Measurements from ENCODE around the gene IL18. TPM values are rescaled to one million over a fixed set of nuclear protein-coding genes. Genes with fewer than 3 reads are reported as not detected.
"Not testable (repeated sequence)": the region's sequence is repeated elsewhere in the genome, so short reads cannot be mapped to it uniquely, and the experiment has no call there.

The IL18 gene
- total RNA-seq (2014; rRNA removed; shearing (Covaris generic)), result 32.4 and 68.3 TPM in 2 replicates

DNA sequence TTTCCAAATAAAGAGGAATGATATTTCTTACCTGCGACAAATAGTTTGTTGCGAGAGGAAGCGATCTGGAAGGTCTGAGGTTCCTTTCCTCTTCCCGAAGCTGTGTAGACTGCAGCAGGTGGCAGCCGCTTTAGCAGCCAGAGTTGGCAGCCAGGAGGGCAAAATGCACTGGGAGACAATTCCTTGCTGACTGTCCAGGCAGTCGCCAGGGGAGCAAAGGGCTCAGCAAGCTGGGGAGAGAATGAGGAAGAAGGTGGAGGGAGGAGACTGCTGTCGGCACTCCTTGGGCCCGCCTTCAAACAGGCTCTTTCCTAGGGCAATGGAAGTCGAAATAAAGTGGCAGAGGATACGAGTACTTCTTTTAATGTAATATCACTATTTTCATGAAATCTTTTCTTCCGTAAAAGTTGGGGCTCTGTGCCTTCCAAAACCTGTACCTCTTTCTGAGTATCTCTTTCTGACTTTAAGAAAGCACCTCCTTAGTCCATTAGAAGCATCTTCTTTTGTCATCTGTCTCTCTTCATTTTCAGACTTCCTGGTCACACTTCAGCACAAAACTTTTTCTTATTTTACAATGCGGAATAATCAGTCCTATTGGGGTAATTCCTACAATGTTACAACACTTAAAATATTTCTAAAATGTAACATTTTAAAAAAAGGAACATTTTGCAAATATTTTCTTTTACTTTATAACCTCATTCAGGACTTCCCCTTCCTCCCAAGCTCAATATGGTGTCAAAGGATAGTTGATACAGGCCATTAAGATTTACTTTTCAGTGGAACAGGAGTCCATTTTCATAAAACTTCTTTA, at the start of gene IL18:
Gene IL18 (minus strand): TSS at position 220 of the 811 bp plus-strand sequence. CDS start 9,041 bp downstream, outside the sequence.
- peak; percentile 68 for DNase-seq (ENCODE audit: low spot score)

GRCh38 chr11:112212710-112213109, 48.8 kb upstream of the IL18 start:
- no peak for DNase-seq (ENCODE audit: low spot score)

- no peak for DNase-seq (ENCODE audit: low spot score)
Measured at GRCh38 chr11:112212290-112212689, 48.4 kb upstream of the IL18 start.

GRCh38 chr11:112211536-112211935, 47.6 kb upstream of the IL18 start:
- no peak for DNase-seq (ENCODE audit: low spot score)

DNA sequence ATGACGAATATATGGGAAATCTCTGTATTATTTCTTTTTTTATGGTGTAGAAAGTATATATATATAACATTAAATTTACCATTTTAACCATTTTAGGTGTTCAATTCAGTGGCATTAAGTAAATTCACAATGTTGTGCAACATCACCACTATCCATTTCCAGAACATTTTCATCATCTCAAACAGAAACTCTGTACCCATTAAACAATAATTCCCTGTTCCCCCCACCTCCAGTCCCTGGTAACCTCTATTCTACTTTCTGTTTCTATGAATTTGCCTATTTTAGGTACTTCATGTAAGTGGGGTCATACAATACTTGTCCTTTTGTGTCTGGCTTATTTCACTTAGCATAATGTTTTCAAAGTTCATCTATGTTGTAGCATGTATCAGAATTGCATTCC, 47.0 kb upstream of the IL18 start:
- no peak for DNase-seq (ENCODE audit: low spot score)

DNA sequence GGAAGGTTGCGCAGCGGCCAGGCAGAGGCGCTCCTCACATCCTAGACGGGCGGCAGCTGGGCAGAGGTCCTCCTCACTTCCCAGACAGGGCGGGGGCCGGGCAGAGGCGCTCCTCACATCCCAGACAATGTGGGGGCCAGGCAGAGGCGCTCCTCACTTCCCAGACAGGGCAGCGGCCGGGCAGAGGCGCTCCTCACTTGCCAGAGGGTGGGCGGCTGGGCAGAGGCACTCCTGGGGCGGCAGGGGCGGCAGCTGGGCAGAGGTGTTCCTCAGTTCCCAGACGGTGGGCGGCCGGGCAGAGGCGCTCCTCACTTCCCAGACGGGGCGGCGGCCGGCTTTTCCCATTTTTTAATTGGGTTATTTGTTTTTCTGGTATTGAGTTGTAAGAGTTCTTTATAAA, 42.2 kb upstream of the IL18 start:
- no peak for DNase-seq (ENCODE audit: low spot score)

DNA sequence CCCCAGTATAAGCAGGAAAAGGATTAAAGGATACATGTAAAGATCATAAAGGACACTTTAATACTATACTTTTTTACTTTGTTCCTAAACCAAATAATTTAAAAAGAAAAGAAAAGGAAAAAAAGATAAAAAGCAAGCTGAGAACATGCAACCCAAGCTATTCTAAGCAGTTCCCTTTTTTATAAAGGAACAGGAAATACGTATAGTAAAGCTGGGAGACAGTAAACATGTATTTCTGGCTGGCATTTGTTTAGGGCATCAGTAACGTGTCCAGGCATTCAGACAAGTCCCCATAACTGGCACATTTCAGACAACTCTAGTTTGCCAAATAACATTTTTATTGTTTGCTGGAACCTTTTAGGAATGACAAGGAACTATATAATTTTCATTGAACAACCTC, 36.4 kb upstream of the IL18 start:
- DNase-seq (ENCODE audit: low spot score), result no peak

GRCh38 chr11:112199101-112199500, 35.2 kb upstream of the IL18 start:
- DNase-seq (ENCODE audit: low spot score), result not testable (repeated sequence)

GRCh38 chr11:112196519-112197087, 32.7 kb upstream of the IL18 start:
- no peak for DNase-seq (ENCODE audit: low spot score)

- DNase-seq (ENCODE audit: low spot score), result peak; percentile 15
Measured at GRCh38 chr11:112195951-112196351, 32.1 kb upstream of the IL18 start.

DNA sequence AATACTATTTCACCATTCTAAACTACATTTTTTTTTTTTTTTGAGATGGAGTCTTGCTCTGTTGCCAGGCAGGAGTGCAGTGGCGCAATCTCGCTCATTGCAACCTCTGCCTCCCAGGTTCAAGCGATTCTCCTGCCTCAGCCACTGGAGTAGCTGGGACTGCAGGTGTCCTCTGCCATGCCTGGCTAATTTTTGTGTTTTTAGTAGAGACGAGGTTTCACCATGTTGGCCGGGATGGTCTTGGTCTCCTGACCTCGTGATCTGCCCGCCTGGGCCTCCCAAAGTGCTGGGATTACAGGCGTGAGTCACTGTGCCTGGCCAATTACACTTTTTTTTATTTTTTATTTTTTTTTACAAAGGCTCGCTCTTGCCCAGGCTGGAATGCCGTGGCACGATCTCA, 31.2 kb upstream of the IL18 start:
- DNase-seq (ENCODE audit: low spot score), result not testable (repeated sequence)

GRCh38 chr11:112186304-112186703, 22.4 kb upstream of the IL18 start:
- no peak for DNase-seq (ENCODE audit: low spot score)

GRCh38 chr11:112185883-112186282, 22.0 kb upstream of the IL18 start:
- DNase-seq (ENCODE audit: low spot score), result no peak

GRCh38 chr11:112182867-112183266, 19.0 kb upstream of the IL18 start:
- no peak for DNase-seq (ENCODE audit: low spot score)

GRCh38 chr11:112179601-112180000, 15.7 kb upstream of the IL18 start:
- no peak for DNase-seq (ENCODE audit: low spot score)

DNA sequence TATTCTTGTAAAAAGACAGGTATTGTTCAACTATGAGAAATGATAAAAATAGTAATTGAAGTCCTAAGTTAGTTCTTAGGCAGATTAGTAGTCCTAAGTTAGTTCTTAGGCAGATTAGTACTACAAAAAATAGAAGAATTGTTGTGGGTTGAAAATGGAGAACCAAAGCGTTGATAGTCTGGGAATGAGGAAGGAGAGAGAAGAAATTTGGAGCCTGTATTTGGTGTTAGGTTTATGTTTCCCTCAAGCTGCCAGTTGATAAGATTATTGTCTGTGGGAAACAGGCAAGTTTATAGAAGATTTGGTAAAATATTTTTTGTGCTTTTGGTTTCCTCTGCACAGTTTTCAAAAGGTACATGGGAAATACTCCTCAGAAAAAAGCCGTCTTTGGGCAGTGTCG, 15.0 kb upstream of the IL18 start:
- DNase-seq (ENCODE audit: low spot score), result no peak

DNA sequence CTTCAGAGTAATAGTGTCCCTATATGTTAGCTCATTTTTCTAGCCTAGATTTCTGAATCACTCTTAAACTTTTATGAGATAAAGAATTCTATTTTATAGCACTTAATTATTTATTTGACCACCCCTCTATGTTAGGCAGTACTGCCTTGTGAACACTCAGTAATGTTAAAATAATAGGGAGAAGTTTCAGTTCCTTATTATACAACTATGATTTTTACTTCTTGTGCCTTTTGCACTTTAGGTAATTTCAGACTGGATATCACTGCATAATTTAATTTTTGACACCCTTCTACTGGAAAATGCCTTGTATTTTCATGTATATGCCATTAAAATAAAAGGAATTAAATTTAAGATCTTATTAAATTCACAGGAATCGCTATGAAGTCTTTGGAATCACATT, 14.5 kb upstream of the IL18 start:
- no peak for DNase-seq (ENCODE audit: low spot score)

GRCh38 chr11:112177589-112177988, 13.7 kb upstream of the IL18 start:
- no peak for DNase-seq (ENCODE audit: low spot score)

GRCh38 chr11:112176077-112176476, 12.2 kb upstream of the IL18 start:
- DNase-seq (ENCODE audit: low spot score), result no peak

DNA sequence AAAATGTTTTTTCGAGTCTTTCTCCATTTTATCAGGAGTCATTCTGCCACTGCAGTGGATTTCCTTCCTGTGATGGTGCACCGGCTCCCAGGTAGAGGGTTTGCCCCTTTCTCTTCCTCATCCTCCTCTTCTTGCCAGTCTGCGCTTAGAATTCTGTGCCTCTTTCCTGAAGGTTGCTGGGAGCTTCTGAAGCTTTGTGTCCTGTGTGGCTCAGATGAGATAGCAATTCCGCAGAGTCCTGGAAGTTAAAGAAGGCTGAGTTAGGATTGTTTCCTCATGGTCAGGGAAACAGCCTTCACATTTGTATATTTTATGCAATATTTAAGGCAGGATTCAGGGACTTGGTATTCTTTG, 11.7 kb upstream of the IL18 start:
- no peak for DNase-seq (ENCODE audit: low spot score)

GRCh38 chr11:112174789-112175598, 11.1 kb upstream of the IL18 start, which contains the start of gene BCO2:
TSS of gene BCO2 (plus strand) at chr11:112175512. CDS start at chr11:112175602, 90 bp downstream.
- DNase-seq (ENCODE audit: low spot score), result peak; percentile 52

DNA sequence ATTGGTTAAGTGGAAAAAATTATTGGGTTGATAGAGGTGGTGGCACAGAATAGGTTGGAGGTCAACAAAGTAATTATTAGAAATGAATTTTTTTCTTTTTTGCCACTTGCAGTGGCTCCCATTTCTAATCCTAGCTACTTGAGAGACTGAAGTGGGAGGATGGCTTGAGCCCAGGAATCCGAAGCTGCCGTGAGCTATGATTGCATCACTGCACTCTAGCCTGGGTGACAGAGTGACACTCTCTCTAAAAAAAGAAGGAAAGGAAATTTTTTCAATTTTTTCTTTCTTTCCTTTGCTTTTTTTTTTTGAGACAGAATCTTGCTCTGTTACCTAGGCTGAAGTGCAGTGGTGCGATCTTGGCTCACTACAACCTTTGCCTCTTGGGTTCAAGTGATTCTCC, 9.3 kb upstream of the IL18 start:
- no peak for DNase-seq (ENCODE audit: low spot score)
